ENCODE data around the gene COX6B2.

Gene COX6B2

GRCh38 chr19:55362174-55362989 lies 7.9 kb upstream of the COX6B2 start:
- no peak for DNase-seq

GRCh38 chr19:55360902-55361301 lies 6.4 kb upstream of the COX6B2 start:
- no peak for DNase-seq

- no peak for DNase-seq
Observed at GRCh38 chr19:55358943-55359908, 4.7 kb upstream of the COX6B2 start.

- DNase-seq = no peak
Observed at GRCh38 chr19:55358493-55358892, 4.0 kb upstream of the COX6B2 start.

- no peak for DNase-seq
Observed at GRCh38 chr19:55355213-55355821, 798 bp upstream of the COX6B2 start.

GRCh38 chr19:55353803-55354697 lies 469 bp downstream of the COX6B2 start:
- peak; percentile 76 to 80 for DNase-seq

- no peak for DNase-seq
Observed at GRCh38 chr19:55353356-55353802, 1.1 kb downstream of the COX6B2 start.

GRCh38 chr19:55352549-55353145 lies 1.9 kb downstream of the COX6B2 start:
- DNase-seq = no peak

GRCh38 chr19:55352040-55352439 lies 2.5 kb downstream of the COX6B2 start:
- no peak for DNase-seq

GRCh38 chr19:55350620-55351315 lies 3.8 kb downstream of the COX6B2 start:
- no peak for DNase-seq

- DNase-seq = no peak
Observed at GRCh38 chr19:55348317-55349034, 6.0 kb downstream of the COX6B2 start.

- no peak for DNase-seq
Observed at GRCh38 chr19:55347442-55348009, 7.0 kb downstream of the COX6B2 start.

GRCh38 chr19:55346725-55347441 lies 7.6 kb downstream of the COX6B2 start:
- no peak for DNase-seq

- no peak for DNase-seq
Observed at GRCh38 chr19:55345818-55346724, 8.4 kb downstream of the COX6B2 start.

- DNase-seq = no peak
Observed at GRCh38 chr19:55345101-55345817, 9.3 kb downstream of the COX6B2 start.

- DNase-seq = no peak
Observed at GRCh38 chr19:55344444-55344843, 10.1 kb downstream of the COX6B2 start.

All from CD4-positive, alpha-beta T cell treated with Interleukin-4 for 1 hour (primary cell).